Cardiac fibroblast (primary cell): Measurements from ENCODE around the gene GMIP.
A peak's percentile ranks its signal among the peaks of the same experiment; 100 is the strongest.
"Not testable (repeated sequence)": the region's sequence is repeated elsewhere in the genome, so short reads cannot be mapped to it uniquely, and the experiment has no call there.

Experiments used
- DNase-seq, 2 donors: peaks; one replicate each; pipeline versions ENCODE4 v3.0.0 to v3.0.0-alpha.2; 2010; ENCODE audit warnings: low read depth in 2 of 2
- H3K4me3 ChIP-seq, 2 donors: replicated peaks in 1 of 2; 1 replicate in 1 of 2; 2 replicates in 1 of 2; pipeline ENCODE4 v1.5.1; 2011; ENCODE audit warnings: low read depth in 2 of 2, low read length in 2 of 2, mild to moderate bottlenecking in 2 of 2, moderate library complexity in 1 of 2
- CTCF ChIP-seq: IDR thresholded peaks from one replicate; pipeline ENCODE4 v1.5.1; 2011; ENCODE audit warnings: low read depth, mild to moderate bottlenecking, low read length, inconsistent platforms

GMIP gene

GRCh38 chr19:19643158-19644053 is at the start of gene GMIP:
Gene GMIP (minus strand): TSS chr19:19643657. CDS start chr19:19643529, 128 bp downstream.
- H3K4me3 ChIP-seq: peak within 1 kb of the TSS; percentile 81 to 85
- TF ChIP-seq CTCF: peak; percentile 86
- DNase-seq: peak; percentile 47 to 52

GRCh38 chr19:19691683-19692082 is 48.2 kb upstream of the GMIP start:
- no peak overlapping the region for H3K4me3 ChIP-seq
- no peak for TF ChIP-seq CTCF
- no peak for DNase-seq

- not testable (repeated sequence) for H3K4me3 ChIP-seq, DNase-seq
Measured at GRCh38 chr19:19689023-19689422, 45.6 kb upstream of the GMIP start.

- no peak for TF ChIP-seq CTCF
- H3K4me3 ChIP-seq: no peak overlapping the region
- no peak for DNase-seq
Measured at GRCh38 chr19:19687090-19687489, 43.6 kb upstream of the GMIP start.

GRCh38 chr19:19686580-19686979 is 43.1 kb upstream of the GMIP start:
- H3K4me3 ChIP-seq: no peak overlapping the region
- no peak for DNase-seq
- no peak for TF ChIP-seq CTCF

GRCh38 chr19:19686119-19686518 is 42.7 kb upstream of the GMIP start:
- DNase-seq, H3K4me3 ChIP-seq: not testable (repeated sequence)

- no peak for TF ChIP-seq CTCF
- no peak for DNase-seq
- H3K4me3 ChIP-seq: no peak overlapping the region
Measured at GRCh38 chr19:19679176-19680073, 36.0 kb upstream of the GMIP start.
